ENCODE data around the gene NUDT22.

- TF ChIP-seq CTCF (IDR thresholded peaks at IDR 0.05) = no peak
- no peak for TF ChIP-seq POLR2A (IDR thresholded peaks at IDR 0.05)
Measured at GRCh38 chr11:64229744-64230170, 3.7 kb downstream of the NUDT22 start.

Data from heart left ventricle (tissue), 13 donors.